ENCODE measurements around the gene DCDC2B.

DNA sequence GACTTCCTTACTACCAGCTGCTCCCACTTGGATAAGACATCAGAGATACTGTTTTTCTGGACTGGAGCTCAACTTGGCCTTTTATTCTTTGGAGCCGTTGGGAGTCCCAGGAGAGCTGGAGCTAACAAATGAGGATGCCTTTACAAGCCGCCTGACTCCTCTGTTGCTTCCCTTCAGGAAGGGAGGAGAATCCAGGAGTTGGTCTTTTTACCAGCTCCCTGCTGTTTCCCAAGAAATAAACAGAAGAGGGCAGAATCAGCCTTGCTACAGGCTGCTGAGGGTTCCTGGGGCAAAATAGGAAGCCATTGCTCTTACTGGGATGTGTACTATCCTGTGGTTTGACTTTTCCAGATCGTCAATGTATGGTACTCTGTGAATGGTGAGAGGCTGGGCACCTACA lies 14.8 kb downstream of the DCDC2B start:
- TF ChIP-seq, protein P1, sequence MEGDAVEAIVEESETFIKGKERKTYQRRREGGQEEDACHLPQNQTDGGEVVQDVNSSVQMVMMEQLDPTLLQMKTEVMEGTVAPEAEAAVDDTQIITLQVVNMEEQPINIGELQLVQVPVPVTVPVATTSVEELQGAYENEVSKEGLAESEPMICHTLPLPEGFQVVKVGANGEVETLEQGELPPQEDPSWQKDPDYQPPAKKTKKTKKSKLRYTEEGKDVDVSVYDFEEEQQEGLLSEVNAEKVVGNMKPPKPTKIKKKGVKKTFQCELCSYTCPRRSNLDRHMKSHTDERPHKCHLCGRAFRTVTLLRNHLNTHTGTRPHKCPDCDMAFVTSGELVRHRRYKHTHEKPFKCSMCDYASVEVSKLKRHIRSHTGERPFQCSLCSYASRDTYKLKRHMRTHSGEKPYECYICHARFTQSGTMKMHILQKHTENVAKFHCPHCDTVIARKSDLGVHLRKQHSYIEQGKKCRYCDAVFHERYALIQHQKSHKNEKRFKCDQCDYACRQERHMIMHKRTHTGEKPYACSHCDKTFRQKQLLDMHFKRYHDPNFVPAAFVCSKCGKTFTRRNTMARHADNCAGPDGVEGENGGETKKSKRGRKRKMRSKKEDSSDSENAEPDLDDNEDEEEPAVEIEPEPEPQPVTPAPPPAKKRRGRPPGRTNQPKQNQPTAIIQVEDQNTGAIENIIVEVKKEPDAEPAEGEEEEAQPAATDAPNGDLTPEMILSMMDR (IDR thresholded peaks at IDR 0.05), result no peak
- TF ChIP-seq POLR2A (IDR thresholded peaks at IDR 0.05) (no peak), EP300 (IDR thresholded peaks at IDR 0.05) (no peak)

All from tibial nerve (tissue), 4 donors.